A549 (cell line): Measurements from ENCODE around the gene NFKBIZ. TPM values are rescaled to one million over a fixed set of nuclear protein-coding genes. Genes with fewer than 3 reads are reported as not detected.
A peak's percentile ranks its signal among the peaks of the same experiment; 100 is the strongest.
"Not testable (repeated sequence)": the region's sequence is repeated elsewhere in the genome, so short reads cannot be mapped to it uniquely, and the experiment has no call there.

Experiments used
- ATAC-seq, 2 experiments: fragments of 200-7000 bp in 1 of 2; fragments of >200 bp in 1 of 2; cut with Nextera tagmentation in 1 of 2; cut with Tn5 transposase in 1 of 2; 3 replicates each; pipeline versions ENCODE4 v1.8.0 to v1.9.1; 2018 to 2020; ENCODE audit warnings: mild to moderate bottlenecking in 1 of 2, moderate library complexity in 1 of 2
- CTCF ChIA-PET: fragments of 300-600 bp; sonication (Branson Sonifier 250); formaldehyde crosslinking; extraction: SDS; loops from one replicate; lab custom pipeline; 2021; ENCODE audit warnings: antibody characterized with exemption, inconsistent platforms; lab: Yijun Ruan, JAX
- POLR2A ChIA-PET: fragments of 350-600 bp; formaldehyde crosslinking; extraction: SDS; loops from one replicate; lab custom pipeline; 2021; ENCODE audit warnings: antibody characterized with exemption, inconsistent platforms; lab: Yijun Ruan, JAX
- DNase-seq, 2 experiments: peaks; one replicate each; pipeline versions ENCODE4 v3.0.0 to v3.0.0-alpha.2; 2011 to 2016; ENCODE audit warnings: low read depth in 1 of 2, low spot score in 1 of 2
- FAIRE-seq: peaks from 2 replicates; lab custom pipeline; 2011; peaks lifted over from hg19 to GRCh38; lab: Jason Lieb, UNC
- H3K27ac ChIP-seq, 2 experiments: fragments of >200 bp; sonication (Bioruptor Twin); formaldehyde crosslinking; 3 replicates each; pipeline ENCODE4 v1.5.1; 2016 to 2017
- H3K4me1 ChIP-seq: fragments of >200 bp; sonication (Bioruptor Twin); formaldehyde crosslinking; 3 replicates; pipeline ENCODE4 v1.6.1; 2016
- H3K4me2 ChIP-seq: fragments of >200 bp; sonication (Bioruptor Twin); formaldehyde crosslinking; 3 replicates; pipeline ENCODE4 v1.6.1; 2016
- H3K4me3 ChIP-seq: fragments of >200 bp; sonication (Bioruptor Twin); formaldehyde crosslinking; 3 replicates; pipeline ENCODE4 v1.5.1; 2016
- H3K9me3 ChIP-seq: fragments of >200 bp; sonication (Bioruptor Twin); formaldehyde crosslinking; 3 replicates; pipeline ENCODE4 v1.6.1; 2016
- CEBPB ChIP-seq, 2 experiments: fragments of >200 bp in 1 of 2; sonication (Bioruptor Twin) in 1 of 2; formaldehyde crosslinking in 1 of 2; IDR thresholded peaks; 2 replicates each; pipeline ENCODE4 v1.6.1; 2012 to 2016
- E2F6 ChIP-seq: IDR thresholded peaks from 2 replicates; pipeline ENCODE4 v1.6.1; 2012; ENCODE audit warnings: low read depth, borderline replicate concordance
- EHF ChIP-seq: fragments of 250-450 bp; sonication (Bioruptor Pico); IDR thresholded peaks from 2 replicates; pipeline ENCODE4 v1.5.0; 2020; ENCODE audit warnings: mild to moderate bottlenecking
- EHMT2 ChIP-seq: fragments of 200-600 bp; sonication (generic); IDR thresholded peaks from 2 replicates; pipeline ENCODE4 v1.6.1; 2016; ENCODE audit warnings: antibody characterized with exemption, low read depth, mild to moderate bottlenecking, moderate library complexity
- FOSL2 ChIP-seq, 2 experiments: fragments of 450-650 bp in 1 of 2; fragments of >200 bp in 1 of 2; sonication (Bioruptor Twin) in 1 of 2; formaldehyde crosslinking; IDR thresholded peaks; 2 replicates each; pipeline versions ENCODE4 v1.5.0 to v1.6.1; 2016 to 2020; ENCODE audit warnings: mild to moderate bottlenecking in 1 of 2, moderate library complexity in 1 of 2
- GATA3 ChIP-seq: IDR thresholded peaks from 2 replicates; pipeline ENCODE4 v1.6.1; 2012; ENCODE audit warnings: borderline replicate concordance
- HDAC2 ChIP-seq: fragments of 200-600 bp; sonication (generic); IDR thresholded peaks from 2 replicates; pipeline ENCODE4 v1.6.1; 2016
- HOXA7 ChIP-seq: fragments of 250-450 bp; sonication (Bioruptor Pico); IDR thresholded peaks from 2 replicates; pipeline ENCODE4 v1.5.0; 2020; ENCODE audit warnings: mild to moderate bottlenecking, moderate library complexity
- NFE2L2 ChIP-seq: fragments of 150-350 bp; conservative IDR thresholded peaks from 2 replicates; pipeline ENCODE4 v1.6.1; 2014; ENCODE audit warnings: low read length
- NPAS2 ChIP-seq: fragments of 250-450 bp; sonication (Bioruptor Pico); IDR thresholded peaks from 2 replicates; pipeline ENCODE4 v1.8.0; 2022; ENCODE audit warnings: mild to moderate bottlenecking, moderate library complexity, borderline replicate concordance
- POLR2AphosphoS2 ChIP-seq: conservative IDR thresholded peaks from 2 replicates; pipeline ENCODE4 v1.6.1; 2012; ENCODE audit warnings: low read length, improper control_type of control experiment, inconsistent platforms
- RAD21 ChIP-seq, 2 experiments: fragments of >200 bp in 1 of 2; sonication (Bioruptor Twin) in 1 of 2; formaldehyde crosslinking in 1 of 2; IDR thresholded peaks in 1 of 2; conservative IDR thresholded peaks in 1 of 2; 2 replicates in 1 of 2; 3 replicates in 1 of 2; pipeline ENCODE4 v1.6.1; 2012 to 2018; ENCODE audit warnings: inconsistent platforms in 1 of 2
- RNF2 ChIP-seq: fragments of 200-600 bp; sonication (generic); IDR thresholded peaks from 2 replicates; pipeline ENCODE4 v1.6.1; 2016; ENCODE audit warnings: low read depth, mild to moderate bottlenecking, antibody characterized with exemption, moderate library complexity, borderline replicate concordance
- SREBF2 ChIP-seq: fragments of 450-650 bp; IDR thresholded peaks from 2 replicates; pipeline ENCODE4 v1.6.1; 2014; ENCODE audit warnings: mild to moderate bottlenecking, moderate library complexity
- ZFP36 ChIP-seq: fragments of 450-650 bp; IDR thresholded peaks from 2 replicates; pipeline ENCODE4 v1.6.1; 2014; ENCODE audit warnings: borderline replicate concordance; ENCODE audit not compliant: partially characterized antibody
- ZNF302 ChIP-seq: fragments of 250-450 bp; sonication (Bioruptor Pico); IDR thresholded peaks from 2 replicates; pipeline ENCODE4 v1.9.0; 2021; ENCODE audit warnings: inconsistent platforms, mild to moderate bottlenecking, moderate library complexity
- ZSCAN20 ChIP-seq: fragments of 250-450 bp; sonication (Bioruptor Pico); IDR thresholded peaks from 2 replicates; pipeline ENCODE4 v1.8.0; 2022; ENCODE audit warnings: mild to moderate bottlenecking, moderate library complexity
- WGBS: methylation state at CpG from one replicate; pipeline ENCODE4 v1.1.6; 2017; ENCODE audit errors: missing lambda C conversion rate; 5-methylcytosine and 5-hydroxymethylcytosine counted together
- polyA plus RNA-seq, 4 experiments: library from polyadenylated mRNA; depleted of rRNA in 3 of 4; stranded (reverse); fragments of >200 nt; fragmentation: RNase III in 1 of 4; extraction: RNeasy Plus Mini Kit Qiagen cat#74134 plus additional on column Dnase treatment in 1 of 4; gene quantifications; 2 replicates in 3 of 4; 3 replicates in 1 of 4; pipeline ENCODE4 v1.2.3, GENCODE V29; 2011 to 2017
- TF ChIP-seq, protein P1 (sequence below): IDR thresholded peaks from 2 replicates; pipeline ENCODE4 v1.6.1; 2012

NFKBIZ gene
- polyA plus RNA-seq, 2 of the 4 experiments (the other 2 are of a cell fraction) = 19.8 to 36.1 TPM

- no peak for DNase-seq
- POLR2A ChIA-PET = interaction anchor here (1.0 to 2.5 kb wide), 2 partner anchors 13 to 39 kb away, joined by 3 to 9 read pairs; partner anchors contain the start of gene NFKBIZ
These were observed 13.3 kb downstream of the NFKBIZ start for GRCh38 chr3:101862416-101863165.

GRCh38 chr3:101864926-101865325, 15.6 kb downstream of the NFKBIZ start:
- DNase-seq, H3K9me3 ChIP-seq, FAIRE-seq, POLR2A ChIA-PET, H3K4me3 ChIP-seq, H3K4me2 ChIP-seq, ATAC-seq: not testable (repeated sequence)
- H3K27ac ChIP-seq = peak overlapping the region in 1 of 2 experiments; percentile 36; a peak in 1 of 6 replicates
- H3K4me1 ChIP-seq = peaks cover 46% of the 10 kb centered on the region
- CTCF ChIA-PET = interaction anchor here (1.0 to 2.0 kb wide), 3 partner anchors 8 to 360 kb away, joined by 3 to 5 read pairs (median 4); no protein-coding TSS in a partner anchor
- 95% methylated on average over 7 of the region's 7 CpGs for WGBS

More at GRCh38 chr3:101862416-101863165, 13.3 kb downstream of the NFKBIZ start:
- H3K9me3 ChIP-seq = no peaks in the 10 kb centered on the region
- no peak overlapping the region for H3K4me3 ChIP-seq
- WGBS = 78% methylated on average over 3 of the region's 3 CpGs
- no peak for TF ChIP-seq GATA3
- TF ChIP-seq RAD21 (conservative IDR thresholded peaks at IDR 0.05 in 1 of 2, IDR thresholded peaks at IDR 0.05 in 1 of 2) = no peak
- no peak for TF ChIP-seq E2F6
- TF ChIP-seq FOSL2 (IDR thresholded peaks at IDR 0.05) = no peak
- 0 out of 2 replicates have a peak, but pooled peaks have one; percentile 26 for TF ChIP-seq FOSL2 (CRISPR knock-in tag; IDR thresholded peaks at IDR 0.05)
- no peak for TF ChIP-seq SREBF2
- no peak for TF ChIP-seq NFE2L2
- no peak for TF ChIP-seq ZNF302 (CRISPR knock-in tag)
- TF ChIP-seq HOXA7 = 0 out of 2 replicates have a peak, but pooled peaks have one; percentile 17
- TF ChIP-seq ZFP36 = no peak
- TF ChIP-seq POLR2AphosphoS2 = no peak; the same call in 1 of the 2 replicates
- no peak for TF ChIP-seq HDAC2
- TF ChIP-seq RNF2 = no peak
- TF ChIP-seq, protein P1, sequence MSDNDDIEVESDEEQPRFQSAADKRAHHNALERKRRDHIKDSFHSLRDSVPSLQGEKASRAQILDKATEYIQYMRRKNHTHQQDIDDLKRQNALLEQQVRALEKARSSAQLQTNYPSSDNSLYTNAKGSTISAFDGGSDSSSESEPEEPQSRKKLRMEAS = no peak
- no peak for TF ChIP-seq EHF
- no peak for TF ChIP-seq NPAS2 (CRISPR knock-in tag)
- FAIRE-seq (no peak), ATAC-seq (peak; percentile 47 to 49; a peak in 5 of 6 replicates)
- no peak overlapping the region for H3K4me2 ChIP-seq
- CTCF ChIA-PET = interaction anchor here (2.0 kb wide), 1 partner anchor 362 kb away, joined by 5 read pairs; no protein-coding TSS in a partner anchor
- H3K4me1 ChIP-seq = peaks cover 23% of the 10 kb centered on the region
- no peak overlapping the region for H3K27ac ChIP-seq

- Histone ChIP-seq H3K4me3 (no peak overlapping the region), H3K4me2 (peak overlapping the region; percentile 27), H3K27ac (peak overlapping the region; percentile 16 to 70; a peak in 4 of 6 replicates), H3K9me3 (no peaks in the 10 kb centered on the region)
- peak in 1 of 2 experiments; percentile 35 for DNase-seq
- ChIA-PET POLR2A (no interaction called here), CTCF (interaction anchor here (1.5 kb wide), 1 partner anchor 9 kb away, joined by 4 read pairs; no protein-coding TSS in a partner anchor)
- 52% methylated on average over 5 of the region's 5 CpGs for WGBS
- no peak for ATAC-seq
- TF ChIP-seq EHMT2 (no peak), ZSCAN20 (CRISPR knock-in tag) (no peak), NPAS2 (CRISPR knock-in tag) (no peak), HOXA7 (peak; percentile 20; the same call in 1 of the 2 replicates), CEBPB (IDR thresholded peaks at IDR 0.05) (peak in 1 of 2 experiments; percentile 39; a peak in 1 of 4 replicates)
- TF ChIP-seq, all 56 proteins: peak for 2
- peaks cover 52% of the 10 kb centered on the region for H3K4me1 ChIP-seq
- FAIRE-seq = no peak
These were observed 16.6 kb downstream of the NFKBIZ start for GRCh38 chr3:101865751-101866509.
